ENCODE results near the gene VASH2. TPM values are rescaled to one million over a fixed set of nuclear protein-coding genes. Genes with fewer than 3 reads are reported as not detected.

Gene VASH2
- total RNA-seq, 1 experiment from 2014 or later: 5.8 TPM

DNA sequence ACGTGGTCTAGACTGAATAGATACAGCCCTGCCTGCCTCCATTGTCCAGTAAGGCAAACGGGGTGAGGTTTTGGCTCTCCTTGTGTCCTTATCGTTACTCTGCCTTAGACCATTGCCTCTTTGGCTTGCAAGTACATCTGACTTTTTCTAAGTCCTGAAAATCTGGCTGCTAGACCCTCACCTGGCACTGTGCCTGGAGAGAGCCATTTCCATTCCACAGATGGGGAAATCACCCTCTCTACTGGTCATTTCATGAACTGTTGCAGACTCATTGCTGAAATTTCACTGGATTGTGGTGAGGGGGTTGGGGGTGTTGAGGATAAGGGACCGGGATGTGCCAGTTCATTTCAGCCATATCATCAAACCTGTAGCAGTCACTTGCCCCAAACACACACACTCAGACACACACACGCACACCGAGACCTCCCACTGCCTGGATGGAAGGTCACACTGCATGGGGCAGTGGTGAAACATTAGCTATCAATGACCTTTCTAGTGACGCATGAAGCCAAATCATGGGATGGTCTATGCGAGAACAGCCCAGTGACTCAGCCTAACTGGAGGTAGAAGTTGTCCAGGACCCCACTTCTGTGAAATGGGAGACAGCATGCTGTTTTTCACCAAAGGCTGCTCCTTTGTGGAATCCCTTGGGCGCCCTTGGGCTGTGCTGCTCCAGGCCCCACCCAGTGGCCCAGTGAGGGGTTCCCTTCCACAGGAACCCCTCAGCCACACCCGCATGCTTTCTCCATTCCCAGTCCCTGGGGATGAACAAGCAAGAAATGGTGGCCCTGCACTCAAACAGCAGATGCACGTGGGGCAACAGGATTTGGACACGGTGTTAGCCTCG, 34.9 kb upstream of the VASH2 start:
- intact Hi-C loops (cut with micrococcal nuclease; ENCODE audit: unreplicated experiment): loop anchor here (1.0 kb wide), 2 partner anchors 100 to 166 kb away; no protein-coding TSS in a partner anchor
- Mint-ChIP-seq H3K9me3 (ENCODE audit: low read depth, unreplicated experiment) (no peaks in the 10 kb centered on the region), H3K4me3 (ENCODE audit: low read depth, unreplicated experiment) (no peak overlapping the region), H3K27ac (ENCODE audit: unreplicated experiment) (peak overlapping the region; percentile 53), H3K36me3 (ENCODE audit: insufficient read depth, unreplicated experiment) (peaks cover 10% of the 10 kb centered on the region), H3K27me3 (ENCODE audit: unreplicated experiment) (peaks cover 13% of the 10 kb centered on the region), H3K4me1 (ENCODE audit: low read depth, unreplicated experiment) (peaks cover 23% of the 10 kb centered on the region)
- TF ChIP-seq, protein P1, sequence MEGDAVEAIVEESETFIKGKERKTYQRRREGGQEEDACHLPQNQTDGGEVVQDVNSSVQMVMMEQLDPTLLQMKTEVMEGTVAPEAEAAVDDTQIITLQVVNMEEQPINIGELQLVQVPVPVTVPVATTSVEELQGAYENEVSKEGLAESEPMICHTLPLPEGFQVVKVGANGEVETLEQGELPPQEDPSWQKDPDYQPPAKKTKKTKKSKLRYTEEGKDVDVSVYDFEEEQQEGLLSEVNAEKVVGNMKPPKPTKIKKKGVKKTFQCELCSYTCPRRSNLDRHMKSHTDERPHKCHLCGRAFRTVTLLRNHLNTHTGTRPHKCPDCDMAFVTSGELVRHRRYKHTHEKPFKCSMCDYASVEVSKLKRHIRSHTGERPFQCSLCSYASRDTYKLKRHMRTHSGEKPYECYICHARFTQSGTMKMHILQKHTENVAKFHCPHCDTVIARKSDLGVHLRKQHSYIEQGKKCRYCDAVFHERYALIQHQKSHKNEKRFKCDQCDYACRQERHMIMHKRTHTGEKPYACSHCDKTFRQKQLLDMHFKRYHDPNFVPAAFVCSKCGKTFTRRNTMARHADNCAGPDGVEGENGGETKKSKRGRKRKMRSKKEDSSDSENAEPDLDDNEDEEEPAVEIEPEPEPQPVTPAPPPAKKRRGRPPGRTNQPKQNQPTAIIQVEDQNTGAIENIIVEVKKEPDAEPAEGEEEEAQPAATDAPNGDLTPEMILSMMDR (IDR thresholded peaks at IDR 0.05; ENCODE audit: unreplicated experiment): peak; percentile 74
- no TSS peak for BruUV-seq (replicated peaks)
- CTCF ChIA-PET: interaction anchor here (1.3 kb wide), 1 partner anchor 100 kb away, joined by 8 read pairs; no protein-coding TSS in a partner anchor
- DNase-seq: peak; percentile 55

DNA sequence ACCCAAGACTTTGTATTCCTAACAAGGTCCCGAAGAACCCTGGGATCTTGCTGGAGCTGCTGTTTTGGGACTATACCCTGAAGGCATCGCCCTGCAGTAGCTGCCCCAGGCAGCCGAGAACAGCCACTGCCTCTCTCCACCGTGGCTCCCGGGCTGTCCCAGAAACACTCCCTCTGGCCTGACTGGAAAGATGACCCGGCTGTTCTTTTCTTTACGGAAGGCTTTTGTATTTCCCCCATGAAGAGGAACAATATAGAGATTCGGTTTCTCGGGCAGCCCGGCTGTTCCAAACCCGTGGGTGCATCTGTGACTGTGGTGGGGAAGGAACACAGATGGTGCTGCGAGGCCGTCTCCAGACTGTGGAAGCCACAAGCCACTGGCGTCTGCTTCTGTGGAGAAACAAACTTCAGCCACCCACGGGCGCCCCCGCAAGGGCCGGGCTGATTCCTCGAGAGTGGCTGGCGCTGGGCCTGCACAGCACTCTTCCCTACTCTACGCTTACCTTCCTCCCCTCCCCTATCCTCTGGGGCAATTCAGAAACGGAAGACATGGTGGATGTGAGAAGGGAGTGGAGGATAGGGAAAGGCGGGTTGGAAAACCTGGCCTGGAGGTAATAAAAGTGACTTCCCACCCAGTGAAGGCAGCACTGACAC, 33.7 kb upstream of the VASH2 start:
- peaks cover 24% of the 10 kb centered on the region for H3K27me3 Mint-ChIP-seq (ENCODE audit: unreplicated experiment)
- no TSS peak for BruUV-seq (replicated peaks)
- peaks cover 23% of the 10 kb centered on the region for H3K4me1 Mint-ChIP-seq (ENCODE audit: low read depth, unreplicated experiment)
- H3K36me3 Mint-ChIP-seq (ENCODE audit: insufficient read depth, unreplicated experiment): peaks cover 10% of the 10 kb centered on the region
- H3K4me3 Mint-ChIP-seq (ENCODE audit: low read depth, unreplicated experiment): no peak overlapping the region
- H3K9me3 Mint-ChIP-seq (ENCODE audit: low read depth, unreplicated experiment): no peaks in the 10 kb centered on the region
- CTCF ChIA-PET: interaction anchor here (1.3 kb wide), 1 partner anchor 102 kb away, joined by 8 read pairs; no protein-coding TSS in a partner anchor
- intact Hi-C loops (cut with micrococcal nuclease; ENCODE audit: unreplicated experiment): no loop called here
- TF ChIP-seq, protein P1 (IDR thresholded peaks at IDR 0.05; ENCODE audit: unreplicated experiment): no peak
- DNase-seq: no peak
- H3K27ac Mint-ChIP-seq (ENCODE audit: unreplicated experiment): no peak overlapping the region

DNA sequence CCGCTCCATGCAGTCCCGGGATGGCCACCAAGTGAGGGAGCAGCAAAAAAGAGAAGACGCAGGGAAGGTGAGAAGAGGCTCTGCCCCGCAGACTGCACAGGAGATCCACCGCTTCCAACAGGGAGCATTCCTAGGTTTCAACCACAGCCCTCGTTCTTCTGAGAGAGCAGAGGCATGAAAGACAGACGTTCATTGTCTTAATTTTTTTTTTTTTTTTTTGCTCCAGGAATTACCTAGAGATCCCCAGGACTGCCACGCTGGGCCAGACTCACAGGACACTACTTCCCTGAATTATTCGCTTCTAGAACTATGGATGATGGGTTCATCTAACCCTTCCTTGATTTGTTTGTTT, 33.2 kb upstream of the VASH2 start:
- Mint-ChIP-seq H3K4me1 (ENCODE audit: low read depth, unreplicated experiment) (peaks cover 23% of the 10 kb centered on the region), H3K36me3 (ENCODE audit: insufficient read depth, unreplicated experiment) (peaks cover 10% of the 10 kb centered on the region), H3K9me3 (ENCODE audit: low read depth, unreplicated experiment) (no peaks in the 10 kb centered on the region), H3K27me3 (ENCODE audit: unreplicated experiment) (peaks cover 29% of the 10 kb centered on the region), H3K4me3 (ENCODE audit: low read depth, unreplicated experiment) (no peak overlapping the region), H3K27ac (ENCODE audit: unreplicated experiment) (no peak overlapping the region)
- CTCF ChIA-PET: no interaction called here
- BruUV-seq (replicated peaks): no TSS peak
- DNase-seq: no peak
- intact Hi-C loops (cut with micrococcal nuclease; ENCODE audit: unreplicated experiment): no loop called here
- TF ChIP-seq, protein P1 (IDR thresholded peaks at IDR 0.05; ENCODE audit: unreplicated experiment): no peak

DNA sequence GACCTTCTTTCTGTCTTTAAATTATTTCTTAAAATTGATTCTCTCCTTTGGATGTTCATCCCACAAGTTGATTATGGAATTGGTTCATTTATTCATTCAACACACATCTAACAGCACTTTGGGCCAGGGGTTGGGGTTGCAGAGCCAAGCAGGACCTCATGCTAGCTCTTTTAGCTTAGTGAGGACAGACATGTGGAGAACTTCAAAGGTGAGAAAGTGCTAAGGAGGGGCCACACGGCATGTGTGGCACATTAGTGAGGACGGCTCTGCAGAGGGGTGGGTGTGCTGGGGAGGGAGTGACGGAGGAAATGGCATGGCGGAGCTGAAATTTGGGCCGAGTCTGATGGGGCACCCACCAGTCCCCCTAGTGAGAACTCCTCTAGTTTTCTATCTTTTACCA, 32.5 kb upstream of the VASH2 start:
- CTCF ChIA-PET: interaction anchor here (0.7 kb wide), 1 partner anchor 26 kb away, joined by 3 read pairs; no protein-coding TSS in a partner anchor
- no peak overlapping the region for H3K4me3 Mint-ChIP-seq (ENCODE audit: low read depth, unreplicated experiment)
- peaks cover 37% of the 10 kb centered on the region for H3K27me3 Mint-ChIP-seq (ENCODE audit: unreplicated experiment)
- no TSS peak for BruUV-seq (replicated peaks)
- H3K36me3 Mint-ChIP-seq (ENCODE audit: insufficient read depth, unreplicated experiment): peaks cover 10% of the 10 kb centered on the region
- TF ChIP-seq, protein P1 (IDR thresholded peaks at IDR 0.05; ENCODE audit: unreplicated experiment): no peak
- peaks cover 23% of the 10 kb centered on the region for H3K4me1 Mint-ChIP-seq (ENCODE audit: low read depth, unreplicated experiment)
- H3K27ac Mint-ChIP-seq (ENCODE audit: unreplicated experiment): no peak overlapping the region
- intact Hi-C loops (cut with micrococcal nuclease; ENCODE audit: unreplicated experiment): no loop called here
- H3K9me3 Mint-ChIP-seq (ENCODE audit: low read depth, unreplicated experiment): no peaks in the 10 kb centered on the region
- DNase-seq: no peak

Measured in Calu3 (cell line).